Measurements from ENCODE around the gene CCDC182. TPM values are rescaled to one million over a fixed set of nuclear protein-coding genes. Genes with fewer than 3 reads are reported as not detected.

CCDC182 gene
- total RNA-seq, 1 donor from 2014 or later = not detected

DNA sequence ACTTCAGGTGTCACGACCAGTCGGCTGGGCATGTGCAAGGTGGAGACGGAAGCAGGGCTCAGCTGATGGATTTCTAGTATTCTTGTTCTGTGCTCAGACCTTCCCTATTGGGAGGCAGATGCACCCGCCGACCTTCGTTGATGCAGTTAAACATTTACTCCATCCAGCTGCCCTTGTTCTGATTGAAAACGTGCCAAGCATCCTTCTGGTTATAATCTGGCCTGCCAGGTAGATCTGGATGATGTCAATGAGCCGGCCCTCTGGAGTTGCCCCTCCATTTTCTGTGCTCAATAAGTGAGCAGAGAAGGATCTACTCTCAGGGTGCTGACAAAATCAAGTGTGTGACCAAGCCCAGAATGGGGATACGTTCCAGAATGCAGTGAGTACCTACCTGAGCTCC is 38.3 kb downstream of the CCDC182 start:
- ATAC-seq (no peak), DNase-seq (no peak)

GRCh38 chr17:57705921-57706695 is 39.0 kb downstream of the CCDC182 start:
- intact Hi-C loops (cut with micrococcal nuclease) = no loop called here
- DNase-seq = no peak
- ATAC-seq = no peak

More for the DNA sequence above, 38.3 kb downstream of the CCDC182 start:
- intact Hi-C loops (cut with micrococcal nuclease) = no loop called here

DNA sequence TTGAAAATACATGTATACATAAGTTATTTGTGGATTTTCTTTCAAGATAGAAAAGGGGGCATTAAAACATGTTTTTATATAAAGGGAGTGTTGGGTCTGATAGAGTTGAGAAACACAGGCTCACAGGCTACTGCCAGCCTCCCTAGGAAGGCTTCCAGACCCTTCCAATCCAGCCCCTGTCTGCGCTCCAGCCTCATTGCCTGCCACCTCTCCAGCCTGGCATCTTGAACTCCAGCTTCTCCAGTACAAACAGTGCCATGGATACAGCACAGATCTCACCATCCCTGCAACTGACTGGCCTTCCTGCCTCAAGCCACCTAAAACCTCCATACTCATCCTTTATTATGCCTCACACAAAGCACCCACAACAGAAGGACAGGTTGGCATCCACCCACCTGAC is 40.7 kb downstream of the CCDC182 start:
- ATAC-seq = no peak

DNA sequence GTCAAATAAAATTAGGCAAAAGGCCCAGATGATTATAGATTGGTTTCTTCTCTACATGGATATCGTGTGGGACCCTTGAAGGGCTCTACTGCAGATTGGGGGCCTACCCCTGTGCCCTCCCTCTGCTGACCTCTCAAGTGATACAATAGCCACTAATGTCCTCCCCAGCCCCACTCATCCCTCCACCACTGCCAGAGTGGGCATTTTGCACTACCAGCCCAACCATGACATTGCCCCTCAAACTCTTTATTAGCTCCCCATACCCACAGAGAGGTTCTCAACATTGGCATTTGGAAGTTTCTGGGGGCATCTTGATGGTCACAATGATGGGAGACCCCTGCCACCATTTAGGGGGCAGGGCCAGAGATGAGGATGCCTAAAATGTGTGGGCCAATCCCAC is 41.8 kb downstream of the CCDC182 start:
- intact Hi-C loops (cut with micrococcal nuclease) = no loop called here
- ATAC-seq (no peak), DNase-seq (no peak)

More for the DNA sequence above, 40.7 kb downstream of the CCDC182 start:
- intact Hi-C loops (cut with micrococcal nuclease) = no loop called here
- DNase-seq = no peak

DNA sequence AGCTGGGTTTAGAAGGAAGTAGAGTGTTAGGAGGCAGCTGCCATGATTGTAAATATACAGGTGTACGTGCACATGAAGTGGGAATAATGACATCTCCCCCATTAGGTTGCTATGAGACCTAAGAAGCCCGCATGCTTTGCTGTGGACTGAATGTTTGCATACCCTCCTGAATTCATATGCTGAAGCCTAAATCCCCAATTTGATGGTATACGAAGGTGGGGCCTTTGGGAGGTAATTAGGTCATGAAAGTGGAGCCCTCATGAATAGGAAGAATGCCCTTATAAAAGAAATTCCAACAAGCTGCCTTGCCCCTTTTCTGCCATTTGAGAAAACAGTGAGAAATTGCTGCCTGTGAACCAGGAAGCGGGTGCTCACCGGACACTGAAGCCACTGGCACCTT is 44.0 kb downstream of the CCDC182 start:
- intact Hi-C loops (cut with micrococcal nuclease) = no loop called here
- no peak for ATAC-seq
- DNase-seq = no peak

DNA sequence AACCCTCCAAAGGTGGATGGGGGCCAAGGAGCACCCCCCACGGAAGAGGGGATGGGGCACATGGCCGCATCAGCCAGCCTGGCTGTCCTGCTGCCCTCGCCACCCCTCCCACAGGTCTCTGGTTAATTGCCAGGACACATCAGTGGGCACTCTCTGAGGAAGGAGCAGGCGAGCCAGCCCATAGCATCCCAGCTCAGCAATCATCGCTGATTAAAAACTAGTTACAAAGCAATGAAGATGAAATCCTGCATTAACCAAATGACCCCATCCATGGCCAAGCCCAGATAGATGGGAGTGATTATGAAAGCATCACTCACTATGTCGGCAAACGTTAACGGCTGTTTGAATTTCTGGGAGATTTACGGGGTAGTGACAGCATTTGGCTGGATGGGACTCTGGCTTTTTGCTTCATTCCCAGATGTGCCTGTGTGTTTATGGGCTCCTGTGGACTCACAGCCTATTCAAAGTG is 45.3 kb downstream of the CCDC182 start:
- no peak for ATAC-seq

GRCh38 chr17:57697891-57698711 is 47.0 kb downstream of the CCDC182 start:
- intact Hi-C loops (cut with micrococcal nuclease) = no loop called here
- DNase-seq (no peak), ATAC-seq (no peak)

More for the DNA sequence above, 45.3 kb downstream of the CCDC182 start:
- intact Hi-C loops (cut with micrococcal nuclease) = no loop called here
- no peak for DNase-seq

GRCh38 chr17:57697197-57697596 is 47.9 kb downstream of the CCDC182 start:
- intact Hi-C loops (cut with micrococcal nuclease) = no loop called here
- DNase-seq = no peak
- no peak for ATAC-seq

DNA sequence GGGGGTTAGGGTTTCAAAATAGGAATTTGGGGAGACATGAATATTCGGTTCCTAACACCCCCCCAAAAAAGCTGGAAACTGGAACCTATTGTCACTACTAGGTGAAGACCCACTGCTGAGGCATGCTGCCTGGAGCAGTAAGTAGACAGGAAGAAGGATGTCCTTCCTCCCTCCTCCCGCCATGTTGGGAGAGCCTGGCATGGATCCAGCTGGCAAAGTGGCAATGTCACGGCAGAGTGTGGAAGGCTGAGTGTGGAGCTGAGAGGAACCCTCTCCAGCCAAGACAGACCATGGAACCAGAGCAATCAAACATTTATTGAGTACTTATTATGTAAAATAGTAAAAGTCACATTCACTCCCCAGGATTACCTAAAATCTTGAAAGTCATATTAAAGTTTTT is 49.0 kb downstream of the CCDC182 start:
- DNase-seq (no peak), ATAC-seq (no peak)
- intact Hi-C loops (cut with micrococcal nuclease) = no loop called here

Other genes with a start within 250 kb of the CCDC182 start
- gene MRPS23, start 104.7 kb upstream of the CCDC182 start, total RNA-seq = 86.3 TPM
- gene CUEDC1, start 210.1 kb upstream of the CCDC182 start, total RNA-seq = 55.0 TPM
- gene VEZF1, start 243.0 kb upstream of the CCDC182 start, total RNA-seq = 77.6 TPM

All from left ventricle myocardium superior (tissue), 1 donor.